Adipocyte (in vitro differentiated cells): ENCODE measurements around the gene RPTN.
A peak's percentile ranks its signal among the peaks of the same experiment; 100 is the strongest.

ENCODE experiments used
- DNase-seq: peaks from one replicate; pipeline ENCODE4 v3.0.0-alpha.2; 2015; ENCODE audit warnings: low read depth
- H3K27me3 ChIP-seq: replicated peaks from 2 replicates; pipeline ENCODE4 v1.7.0; 2013; ENCODE audit warnings: mild to moderate bottlenecking, low read length, moderate library complexity; ENCODE audit not compliant: control insufficient read depth, insufficient read depth
- H3K36me3 ChIP-seq: 2 replicates; pipeline ENCODE4 v1.7.0; 2013; ENCODE audit warnings: low read length, mild to moderate bottlenecking, moderate library complexity; ENCODE audit not compliant: control insufficient read depth, insufficient read depth, severe bottlenecking
- H3K4me1 ChIP-seq: 2 replicates; pipeline ENCODE4 v1.7.0; 2013; ENCODE audit warnings: mild to moderate bottlenecking, low read length, moderate library complexity; ENCODE audit not compliant: control insufficient read depth, insufficient read depth
- H3K4me3 ChIP-seq: 2 replicates; pipeline ENCODE4 v1.7.0; 2013; ENCODE audit warnings: mild to moderate bottlenecking, low read length, moderate library complexity
- H3K9ac ChIP-seq: 2 replicates; pipeline ENCODE4 v1.7.0; 2013; ENCODE audit warnings: mild to moderate bottlenecking, low read length, moderate library complexity
- H3K9me3 ChIP-seq: 2 replicates; pipeline ENCODE4 v1.7.0; 2013; ENCODE audit warnings: mild to moderate bottlenecking, low read length, moderate library complexity; ENCODE audit not compliant: control insufficient read depth

Gene RPTN

GRCh38 chr1:152137215-152137614 lies 21.8 kb downstream of the RPTN start:
- H3K27me3 ChIP-seq = peaks cover 26% of the 10 kb centered on the region
- H3K9me3 ChIP-seq = peaks cover 16% of the 10 kb centered on the region
- H3K4me3 ChIP-seq = no peak overlapping the region
- no peaks in the 10 kb centered on the region for H3K4me1 ChIP-seq
- DNase-seq = no peak
- H3K36me3 ChIP-seq = no peaks in the 10 kb centered on the region
- H3K9ac ChIP-seq = no peak overlapping the region

- DNase-seq = no peak
These were observed 28.8 kb downstream of the RPTN start for GRCh38 chr1:152130186-152130585.

DNA sequence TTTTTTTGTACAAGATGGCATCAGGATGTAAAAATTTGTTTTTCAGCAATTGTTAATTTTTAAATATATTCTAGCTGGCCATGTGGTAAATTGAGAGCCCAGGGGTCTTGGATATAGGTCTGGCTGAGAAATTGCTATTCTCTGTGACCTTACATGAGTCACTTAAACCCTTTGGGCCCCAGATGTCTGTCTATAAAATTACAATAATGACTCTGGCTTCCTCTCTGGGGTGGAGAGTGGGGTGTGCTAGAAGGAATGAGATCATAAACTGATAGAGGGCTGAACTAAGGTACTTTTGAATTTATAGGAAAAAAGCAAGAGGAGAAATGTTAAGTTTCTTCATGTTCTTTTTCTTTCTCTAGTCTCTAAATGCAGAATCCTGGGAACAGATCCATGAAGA lies 31.4 kb downstream of the RPTN start:
- Histone ChIP-seq H3K27me3 (peaks cover 67% of the 10 kb centered on the region), H3K4me1 (no peaks in the 10 kb centered on the region), H3K9ac (no peak overlapping the region), H3K4me3 (no peak overlapping the region), H3K36me3 (no peaks in the 10 kb centered on the region), H3K9me3 (no peaks in the 10 kb centered on the region)
- DNase-seq = no peak

More at GRCh38 chr1:152130186-152130585, 28.8 kb downstream of the RPTN start:
- Histone ChIP-seq H3K27me3 (peaks cover 51% of the 10 kb centered on the region), H3K4me3 (no peak overlapping the region), H3K4me1 (no peaks in the 10 kb centered on the region), H3K9me3 (peaks cover 16% of the 10 kb centered on the region), H3K9ac (no peak overlapping the region), H3K36me3 (no peaks in the 10 kb centered on the region)

DNA sequence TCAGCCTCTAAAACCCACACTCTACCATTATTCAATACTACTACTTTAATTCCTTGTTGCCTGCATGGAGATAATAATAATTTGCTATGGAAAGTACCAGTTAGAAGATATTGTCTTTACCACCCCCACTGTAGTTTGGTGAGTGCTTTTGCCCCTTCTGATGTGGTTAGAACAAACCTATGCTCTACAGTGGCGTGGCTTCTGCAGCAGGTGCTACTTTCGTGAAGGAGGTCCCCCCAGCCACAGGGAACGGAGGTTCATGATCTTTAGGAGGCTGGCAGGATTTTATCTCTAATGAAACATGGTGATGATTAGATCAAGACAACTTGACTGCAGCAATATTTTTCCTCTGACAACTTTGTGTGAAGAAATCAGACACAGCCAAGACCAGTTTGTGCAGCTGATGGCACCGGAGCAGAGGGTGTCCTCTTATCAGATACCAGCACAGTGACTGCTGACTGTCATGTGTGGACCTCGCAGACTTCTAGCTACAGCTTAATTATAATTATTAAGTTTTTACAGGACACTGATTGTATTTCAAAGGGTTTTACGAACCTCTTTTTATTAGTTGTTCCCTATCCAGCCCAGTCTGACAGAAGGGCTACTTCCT lies 33.1 kb downstream of the RPTN start:
- Histone ChIP-seq H3K9me3 (no peaks in the 10 kb centered on the region), H3K27me3 (peaks cover 72% of the 10 kb centered on the region), H3K4me1 (no peaks in the 10 kb centered on the region), H3K36me3 (no peaks in the 10 kb centered on the region), H3K4me3 (no peak overlapping the region), H3K9ac (no peak overlapping the region)
- no peak for DNase-seq

- Histone ChIP-seq H3K9me3 (no peaks in the 10 kb centered on the region), H3K9ac (no peak overlapping the region), H3K4me3 (no peak overlapping the region), H3K4me1 (no peaks in the 10 kb centered on the region), H3K36me3 (no peaks in the 10 kb centered on the region), H3K27me3 (peaks cover 64% of the 10 kb centered on the region)
- no peak for DNase-seq
These were observed 40.1 kb downstream of the RPTN start for GRCh38 chr1:152118915-152119314.

DNA sequence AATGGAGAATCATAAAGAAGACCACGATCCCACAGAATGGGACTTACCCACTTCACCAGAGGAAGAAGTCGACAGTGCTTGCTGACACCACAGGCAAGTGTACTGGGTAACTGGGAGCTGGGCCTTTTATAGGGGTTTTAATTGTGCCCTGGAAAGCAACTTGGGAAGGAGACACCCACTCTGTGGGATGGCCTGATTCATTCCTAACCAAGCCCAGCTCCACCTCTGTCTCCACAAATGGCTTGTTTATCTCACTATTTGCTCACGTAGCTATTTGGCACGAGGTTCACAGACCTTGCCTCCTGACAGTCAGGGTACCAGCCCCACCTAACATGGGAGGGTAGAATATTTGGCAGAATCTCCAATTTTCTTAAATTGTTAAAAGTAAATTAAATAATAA lies 43.7 kb downstream of the RPTN start, which contains the start of gene TCHH:
Gene TCHH, minus strand, starts transcription at position 101 of the 400 bp plus-strand sequence. CDS start 1,364 bp downstream, outside the sequence.
- Histone ChIP-seq H3K4me3 (no peak within 1 kb of the TSS), H3K27me3 (peaks cover 58% of the 10 kb centered on the region)
- no peak for DNase-seq

GRCh38 chr1:152112885-152113432 lies 46.1 kb downstream of the RPTN start:
- Histone ChIP-seq H3K36me3 (no peaks in the 10 kb centered on the region), H3K9ac (no peak overlapping the region), H3K4me3 (peak overlapping the region; percentile 73), H3K9me3 (peaks cover 7% of the 10 kb centered on the region), H3K4me1 (peaks cover 38% of the 10 kb centered on the region), H3K27me3 (peaks cover 71% of the 10 kb centered on the region)
- no peak for DNase-seq

More for the DNA sequence above, 43.7 kb downstream of the RPTN start, which contains the start of gene TCHH:
- H3K9me3 ChIP-seq = no peaks in the 10 kb centered on the region
- peaks cover 20% of the 10 kb centered on the region for H3K4me1 ChIP-seq
- no peak within 1 kb of the TSS for H3K9ac ChIP-seq
- H3K36me3 ChIP-seq = no peaks in the 10 kb centered on the region

- Histone ChIP-seq H3K27me3 (peaks cover 78% of the 10 kb centered on the region), H3K4me1 (peaks cover 38% of the 10 kb centered on the region), H3K9ac (no peak overlapping the region), H3K4me3 (peak overlapping the region; percentile 73), H3K36me3 (no peaks in the 10 kb centered on the region), H3K9me3 (peaks cover 13% of the 10 kb centered on the region)
- DNase-seq = peak; percentile 22
These were observed 46.7 kb downstream of the RPTN start for GRCh38 chr1:152112101-152112884.

DNA sequence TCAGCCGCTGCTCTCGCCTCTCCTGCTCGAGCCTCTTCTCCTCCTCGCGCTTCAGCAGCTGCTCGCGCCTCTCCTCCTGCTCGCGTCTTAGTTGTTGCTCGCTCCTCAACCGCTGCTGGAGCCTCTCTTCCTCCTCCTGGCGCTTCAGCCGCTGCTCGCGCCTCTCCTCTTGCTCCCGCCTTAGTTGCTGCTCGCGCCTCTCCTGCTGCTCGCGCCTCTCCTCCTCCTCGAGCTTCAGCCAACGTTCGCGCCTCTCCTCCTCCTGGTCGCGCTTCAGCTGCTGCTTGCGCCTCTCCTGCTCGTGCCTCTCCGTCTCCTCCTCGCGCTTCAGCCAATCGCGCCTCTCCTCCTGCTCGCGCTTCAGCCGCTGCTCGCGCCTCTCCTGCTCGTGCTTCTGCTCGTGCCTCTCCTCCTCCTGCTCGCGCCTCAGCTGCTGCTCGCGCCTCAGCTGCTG lies 47.5 kb downstream of the RPTN start:
- peaks cover 38% of the 10 kb centered on the region for H3K4me1 ChIP-seq
- no peaks in the 10 kb centered on the region for H3K36me3 ChIP-seq
- DNase-seq = peak; percentile 42
- H3K9me3 ChIP-seq = peaks cover 14% of the 10 kb centered on the region
- peaks cover 81% of the 10 kb centered on the region for H3K27me3 ChIP-seq
- H3K9ac ChIP-seq = no peak overlapping the region
- peak overlapping the region; percentile 73 for H3K4me3 ChIP-seq

DNA sequence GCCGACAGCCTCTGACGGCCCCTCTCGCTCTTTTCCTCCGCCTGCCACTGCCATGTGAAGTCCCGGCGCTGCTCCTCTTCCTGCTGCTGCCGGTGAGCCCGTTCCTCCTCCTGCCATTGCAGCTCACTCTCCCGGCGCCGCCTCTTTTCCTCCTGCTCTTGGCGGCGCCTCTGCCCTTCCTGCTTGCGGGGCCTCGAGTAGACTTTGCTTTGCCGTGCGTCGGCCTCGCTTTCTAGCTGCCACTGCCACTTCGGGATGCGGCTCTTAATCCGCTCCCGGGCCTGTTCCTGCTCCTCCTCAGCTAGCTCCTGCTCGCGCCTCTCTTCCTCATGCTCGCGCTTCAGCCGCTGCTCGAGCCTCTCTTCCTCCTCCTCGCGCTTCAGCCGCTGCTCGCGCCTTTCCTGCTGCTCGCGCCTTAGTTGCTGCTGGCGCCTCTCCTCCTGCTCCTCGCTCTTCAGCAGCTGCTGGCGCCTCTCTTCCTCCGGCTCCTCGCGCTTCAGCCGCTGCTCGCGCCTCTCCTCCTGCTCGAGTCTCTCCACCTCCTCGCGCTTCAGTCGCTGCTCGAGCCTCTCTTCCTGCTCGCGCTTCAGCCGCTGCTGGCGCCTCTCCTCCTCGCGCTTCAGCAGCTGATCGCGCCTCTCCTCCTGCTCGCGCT lies 48.0 kb downstream of the RPTN start:
- peak; percentile 58 for DNase-seq
- H3K36me3 ChIP-seq = no peaks in the 10 kb centered on the region
- peaks cover 81% of the 10 kb centered on the region for H3K27me3 ChIP-seq
- H3K9me3 ChIP-seq = peaks cover 14% of the 10 kb centered on the region
- peak overlapping the region; percentile 73 for H3K4me3 ChIP-seq
- no peak overlapping the region for H3K9ac ChIP-seq
- H3K4me1 ChIP-seq = peaks cover 38% of the 10 kb centered on the region

DNA sequence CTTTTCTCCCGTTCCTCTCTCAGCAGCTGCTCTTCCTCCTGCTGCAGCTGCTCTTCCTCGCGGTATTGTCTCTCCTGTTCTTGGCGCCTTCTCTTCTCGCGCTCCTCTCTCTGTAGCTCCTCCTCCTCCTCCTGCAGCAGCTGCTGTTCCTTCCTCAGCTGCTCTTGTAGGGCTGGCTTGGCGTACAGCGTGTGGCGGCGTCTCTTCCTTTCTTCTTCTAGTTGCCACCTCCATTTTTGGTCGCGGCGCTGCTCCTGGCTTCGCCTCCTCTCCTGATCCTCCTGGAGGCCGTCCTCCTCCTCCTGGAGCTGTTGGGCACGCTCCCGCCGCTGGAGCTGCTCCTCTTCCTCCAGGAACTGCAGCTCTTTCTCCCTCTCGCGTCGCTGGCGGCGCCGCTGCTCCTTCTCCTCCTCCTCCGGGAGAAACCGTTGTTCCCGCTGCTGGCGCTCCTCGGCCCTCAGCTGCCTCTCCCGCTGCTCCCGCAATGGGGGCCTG lies 48.6 kb downstream of the RPTN start:
- Histone ChIP-seq H3K4me1 (peaks cover 38% of the 10 kb centered on the region), H3K9ac (no peak overlapping the region), H3K4me3 (peak overlapping the region; percentile 73), H3K27me3 (peaks cover 82% of the 10 kb centered on the region), H3K36me3 (no peaks in the 10 kb centered on the region), H3K9me3 (peaks cover 14% of the 10 kb centered on the region)
- peak; percentile 64 for DNase-seq
